Sigmoid colon (tissue), 7 donors: ENCODE results near the gene GPC5. TPM values are rescaled to one million over a fixed set of nuclear protein-coding genes. Genes with fewer than 3 reads are reported as not detected.

ENCODE experiments used
- DNase-seq: peaks from one replicate; pipeline ENCODE4 v3.0.0-alpha.2; 2019
- H3K27ac ChIP-seq, 4 donors: fragments of 200-600 bp; sonication (generic); one replicate each; pipeline ENCODE4 v1.5.1; 2016 to 2019; ENCODE audit warnings: mild to moderate bottlenecking in 1 of 4
- H3K27me3 ChIP-seq, 3 donors: fragments of 200-600 bp; sonication (generic); one replicate each; pipeline ENCODE4 v1.5.1; 2019; ENCODE audit warnings: mild to moderate bottlenecking in 1 of 3
- H3K36me3 ChIP-seq, 4 donors: fragments of 200-600 bp; sonication (generic); one replicate each; pipeline ENCODE4 v1.5.1; 2016 to 2019
- H3K4me1 ChIP-seq, 4 donors: fragments of 200-600 bp; sonication (generic); one replicate each; pipeline ENCODE4 v1.5.1; 2017 to 2019
- H3K4me3 ChIP-seq, 4 donors: fragments of 200-600 bp; sonication (generic); one replicate each; pipeline ENCODE4 v1.5.1; 2017 to 2019; ENCODE audit warnings: mild to moderate bottlenecking in 2 of 4, moderate library complexity in 1 of 4
- H3K9me3 ChIP-seq, 4 donors: fragments of 200-600 bp in 3 of 4; sonication (generic) in 3 of 4; one replicate each; pipeline versions ENCODE4 v1.5.1 to v1.6.1; 2013 to 2019
- CTCF ChIP-seq, 4 experiments: fragments of 450-650 bp in 3 of 4; fragments of 200-600 bp in 1 of 4; IDR thresholded peaks; one replicate each; pipeline ENCODE4 v1.5.1; 2016 to 2019; ENCODE audit warnings: antibody characterized with exemption in 4 of 4, mild to moderate bottlenecking in 3 of 4, moderate library complexity in 2 of 4
- EP300 ChIP-seq, 4 donors: sonication (generic); formaldehyde crosslinking; IDR thresholded peaks; one replicate each; pipeline ENCODE4 v1.6.1; 2017; ENCODE audit warnings: antibody characterized with exemption in 4 of 4
- POLR2A ChIP-seq, 2 donors: fragments of 450-650 bp; IDR thresholded peaks; one replicate each; pipeline ENCODE4 v1.6.1; 2016; ENCODE audit warnings: antibody characterized with exemption in 2 of 2, mild to moderate bottlenecking in 2 of 2, moderate library complexity in 2 of 2
- POLR2AphosphoS5 ChIP-seq, 4 donors: sonication (generic); formaldehyde crosslinking; IDR thresholded peaks; one replicate each; pipeline ENCODE4 v1.6.1; 2017; ENCODE audit warnings: antibody characterized with exemption in 4 of 4
- WGBS, 2 donors: extraction: QIAGEN DNeasy Blood & Tissue Kit; methylation state at CpG; one replicate each; pipeline ENCODE4 v1.1.7; 2013; 5-methylcytosine and 5-hydroxymethylcytosine counted together
- intact Hi-C: fragments of 100-400 bp; cut with DNase I; formaldehyde crosslinking; loops from one replicate; pipeline ENCODE4 v1.15.1; 2023
- polyA plus RNA-seq, 3 donors: library from polyadenylated mRNA; stranded (reverse); fragments of 200-250 nt; gene quantifications; one replicate each; pipeline ENCODE4 v1.2.3, GENCODE V29; 2013
- total RNA-seq, 4 donors: library from RNA; depleted of rRNA; stranded (reverse); fragments of >200 nt; gene quantifications; one replicate each; pipeline ENCODE4 v1.1.0, GENCODE V29; 2016
- donor health status: healthy with polysubstance abuse.
- donor health status: Bipolar disorder and iron deficiency.
- donor health status: healthy.

GPC5 gene
- total and polyA plus RNA-seq, 7 donors: 0.39 to 3.9 (median 2.9) TPM; not detected in 2

- Histone ChIP-seq H3K4me3 (no peak overlapping the region), H3K9me3 (no peaks in the 10 kb centered on the region), H3K4me1 (no peaks in the 10 kb centered on the region), H3K36me3 (no peaks in the 10 kb centered on the region), H3K27ac (no peak overlapping the region), H3K27me3 (no peaks in the 10 kb centered on the region)
- no peak for DNase-seq
- intact Hi-C loops: no loop called here
- TF ChIP-seq EP300 (IDR thresholded peaks at IDR 0.05) (no peak), CTCF (IDR thresholded peaks at IDR 0.05) (no peak), POLR2A (IDR thresholded peaks at IDR 0.05) (no peak)
These were observed 122.5 kb downstream of the GPC5 start for GRCh38 chr13:91520952-91521351.

- Histone ChIP-seq H3K4me3 (no peak overlapping the region), H3K27ac (no peak overlapping the region), H3K27me3 (no peaks in the 10 kb centered on the region), H3K36me3 (no peaks in the 10 kb centered on the region), H3K4me1 (no peaks in the 10 kb centered on the region), H3K9me3 (no peaks in the 10 kb centered on the region)
- intact Hi-C loops: no loop called here
- no peak for TF ChIP-seq CTCF (IDR thresholded peaks at IDR 0.05)
- no peak for DNase-seq
- WGBS, 2 donors: 76 to 83% methylated on average over 3 of the region's 3 CpGs
These were observed 124.7 kb downstream of the GPC5 start for GRCh38 chr13:91523116-91523515.

- TF ChIP-seq POLR2AphosphoS5 (IDR thresholded peaks at IDR 0.05) (no peak), EP300 (IDR thresholded peaks at IDR 0.05) (no peak), POLR2A (IDR thresholded peaks at IDR 0.05) (no peak), CTCF (IDR thresholded peaks at IDR 0.05) (no peak)
- no peaks in the 10 kb centered on the region for H3K27me3 ChIP-seq
- peaks cover 0 to 2% (median 0%) of the 10 kb centered on the region in 4 donors for H3K9me3 ChIP-seq
- intact Hi-C loops: no loop called here
- WGBS, 2 donors: 89 to 93% methylated on average over 3 of the region's 3 CpGs
- no peaks in the 10 kb centered on the region for H3K4me1 ChIP-seq
- no peak for DNase-seq
- no peaks in the 10 kb centered on the region for H3K36me3 ChIP-seq
- H3K4me3 ChIP-seq: no peak overlapping the region
- no peak overlapping the region for H3K27ac ChIP-seq
These were observed 128.2 kb downstream of the GPC5 start for GRCh38 chr13:91526543-91527033.

GRCh38 chr13:91529739-91530482 is 131.5 kb downstream of the GPC5 start:
- intact Hi-C loops: no loop called here
- DNase-seq: no peak
- no peak overlapping the region for H3K27ac ChIP-seq
- H3K4me1 ChIP-seq: no peaks in the 10 kb centered on the region
- 86 to 91% methylated on average over 3 of the region's 3 CpGs for WGBS, 2 donors
- peaks cover 0 to 2% (median 0%) of the 10 kb centered on the region in 4 donors for H3K9me3 ChIP-seq
- H3K4me3 ChIP-seq: no peak overlapping the region
- H3K36me3 ChIP-seq: no peaks in the 10 kb centered on the region
- H3K27me3 ChIP-seq: no peaks in the 10 kb centered on the region
- TF ChIP-seq EP300 (IDR thresholded peaks at IDR 0.05) (no peak), CTCF (IDR thresholded peaks at IDR 0.05) (no peak), POLR2A (IDR thresholded peaks at IDR 0.05) (no peak), POLR2AphosphoS5 (IDR thresholded peaks at IDR 0.05) (no peak)

GRCh38 chr13:91531646-91532045 is 133.2 kb downstream of the GPC5 start:
- Histone ChIP-seq H3K27me3 (no peaks in the 10 kb centered on the region), H3K9me3 (peaks cover 0 to 2% (median 0%) of the 10 kb centered on the region in 4 donors), H3K36me3 (no peaks in the 10 kb centered on the region), H3K4me3 (no peak overlapping the region), H3K4me1 (no peaks in the 10 kb centered on the region), H3K27ac (no peak overlapping the region)
- WGBS, 2 donors: 65 to 67% methylated on average over 2 of the region's 2 CpGs
- DNase-seq: no peak
- no peak for TF ChIP-seq CTCF (IDR thresholded peaks at IDR 0.05)
- intact Hi-C loops: no loop called here
